Erythroblast (primary cell): ENCODE measurements around the gene ERGIC1.

Experiments used
- DNase-seq, 2 experiments: peaks; one replicate each; lab custom pipeline; 2025; lab: John Stamatoyannopoulos, UW
- GATA1 ChIP-seq: IDR thresholded peaks from 2 replicates; pipeline ENCODE4 v1.6.1; 2011; ENCODE audit warnings: low read depth, mild to moderate bottlenecking, control low read depth, low read length, moderate library complexity
- POLR2A ChIP-seq: IDR thresholded peaks from 2 replicates; pipeline ENCODE4 v1.6.1; 2011; ENCODE audit warnings: mild to moderate bottlenecking, low read length

Gene ERGIC1

DNA sequence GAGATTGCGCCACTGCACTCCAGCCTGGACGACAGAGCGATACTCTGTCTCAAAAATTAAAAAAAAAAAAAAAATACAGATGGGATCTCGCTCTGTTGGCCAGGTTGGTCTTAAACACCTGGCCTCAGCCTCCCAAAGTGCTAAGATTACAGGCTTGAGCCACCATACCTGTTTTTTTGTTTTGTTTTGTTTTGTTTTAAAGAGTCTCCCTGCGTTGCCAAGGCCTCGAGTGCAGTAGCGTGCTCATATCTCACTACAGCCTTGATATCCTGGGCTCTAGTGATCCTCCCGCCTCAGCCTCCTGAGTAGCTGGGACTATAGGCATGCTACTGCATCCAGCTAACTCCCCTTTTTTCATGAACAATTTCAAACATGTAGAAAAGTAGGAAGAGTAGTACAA lies 156.7 kb downstream of the ERGIC1 start:
- no peak for TF ChIP-seq POLR2A
- no peak for TF ChIP-seq GATA1
- no peak for DNase-seq

DNA sequence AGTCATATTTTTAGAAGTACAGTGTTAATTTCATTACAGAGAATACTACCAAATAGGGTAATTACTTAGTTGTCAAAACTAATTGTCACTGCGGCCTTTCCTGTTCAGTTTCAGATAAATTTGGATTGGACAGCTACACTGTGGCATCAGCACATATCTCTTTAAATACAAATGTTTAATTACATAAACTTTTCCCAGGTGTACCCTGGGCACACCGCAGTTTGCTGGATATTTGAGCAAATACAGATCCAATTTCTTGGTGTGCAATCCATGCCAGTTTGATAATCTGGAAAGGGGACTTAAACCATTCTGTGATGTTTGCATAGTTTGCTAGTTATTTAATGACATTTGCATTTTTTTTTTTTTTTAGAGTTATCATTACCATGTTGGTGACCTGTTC lies 160.4 kb downstream of the ERGIC1 start:
- TF ChIP-seq GATA1 (no peak), POLR2A (no peak)
- DNase-seq, result no peak

DNA sequence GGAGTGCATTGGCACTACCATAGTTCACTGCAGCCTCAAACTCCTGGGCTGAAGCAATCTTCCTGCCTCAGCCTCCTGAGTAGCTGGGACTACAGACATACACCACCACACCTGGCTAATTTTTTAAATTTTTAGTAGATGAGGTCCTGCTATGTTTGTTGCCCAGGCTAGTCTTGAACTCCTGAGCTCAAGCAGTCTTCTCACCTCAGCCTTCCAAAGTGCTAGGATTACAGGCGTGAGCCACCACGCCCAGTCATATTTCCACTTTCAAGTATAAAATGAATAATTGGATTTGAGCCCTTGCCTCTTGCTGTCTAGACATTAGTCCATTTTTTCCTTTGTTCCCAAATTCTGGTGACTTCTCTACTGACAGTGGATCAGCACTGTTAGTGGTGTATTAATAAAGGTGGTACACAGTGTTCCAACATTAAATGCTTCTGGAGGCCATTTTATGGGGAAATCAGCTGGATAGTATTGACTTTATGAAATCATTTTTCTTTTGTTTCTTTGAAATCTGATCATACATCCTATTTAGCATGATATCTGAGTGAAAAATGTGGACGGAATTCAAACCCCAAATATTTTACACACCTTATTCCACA lies 165.4 kb downstream of the ERGIC1 start:
- TF ChIP-seq POLR2A (no peak), GATA1 (no peak)

GRCh38 chr5:172999974-173000373 lies 165.9 kb downstream of the ERGIC1 start:
- no peak for TF ChIP-seq GATA1
- TF ChIP-seq POLR2A, result no peak
- DNase-seq, result no peak

More for the DNA sequence above, 165.4 kb downstream of the ERGIC1 start:
- no peak for DNase-seq

GRCh38 chr5:173001229-173001841 lies 167.3 kb downstream of the ERGIC1 start:
- DNase-seq, result no peak

More at GRCh38 chr5:173001229-173001841, 167.3 kb downstream of the ERGIC1 start:
- TF ChIP-seq GATA1, result no peak
- TF ChIP-seq POLR2A, result no peak
